GM18519 (cell line): ENCODE measurements around the gene ARTN.

ENCODE experiments used
- ATAC-seq: cut with Tn5 transposase; IDR thresholded peaks from one replicate; pipeline ENCODE4 v1.9.1; 2021; ENCODE audit warnings: mild to moderate bottlenecking, moderate library complexity; ENCODE audit not compliant: unreplicated experiment, low FRiP score

The ARTN gene

GRCh38 chr1:43946236-43947060 is 12.8 kb downstream of the ARTN start, which contains the start of gene IPO13:
TSS of gene IPO13 (plus strand) at chr1:43946950. CDS start at chr1:43947601, 651 bp downstream.
- ATAC-seq: peak; percentile 85

GRCh38 chr1:43947061-43947873 is 13.7 kb downstream of the ARTN start:
- ATAC-seq: no peak

- ATAC-seq: no peak
Measured at GRCh38 chr1:43947874-43948437, 14.4 kb downstream of the ARTN start.

- ATAC-seq: no peak
Measured at GRCh38 chr1:43949678-43950077, 16.1 kb downstream of the ARTN start.

GRCh38 chr1:43951021-43951985 is 17.7 kb downstream of the ARTN start:
- no peak for ATAC-seq

GRCh38 chr1:43952731-43953346 is 19.2 kb downstream of the ARTN start:
- no peak for ATAC-seq

- no peak for ATAC-seq
Measured at GRCh38 chr1:43953361-43953760, 19.8 kb downstream of the ARTN start.

- no peak for ATAC-seq
Measured at GRCh38 chr1:43954036-43954435, 20.4 kb downstream of the ARTN start.

- no peak for ATAC-seq
Measured at GRCh38 chr1:43956234-43956633, 22.6 kb downstream of the ARTN start.

GRCh38 chr1:43957407-43958040 is 23.9 kb downstream of the ARTN start:
- no peak for ATAC-seq

GRCh38 chr1:43958351-43959255 is 25.0 kb downstream of the ARTN start:
- ATAC-seq: no peak

- ATAC-seq: no peak
Measured at GRCh38 chr1:43960798-43961197, 27.2 kb downstream of the ARTN start.

GRCh38 chr1:43961692-43962091 is 28.1 kb downstream of the ARTN start:
- ATAC-seq: no peak

- no peak for ATAC-seq
Measured at GRCh38 chr1:43962324-43962723, 28.7 kb downstream of the ARTN start.

GRCh38 chr1:43963006-43963405 is 29.4 kb downstream of the ARTN start:
- no peak for ATAC-seq

GRCh38 chr1:43963890-43964289 is 30.3 kb downstream of the ARTN start:
- no peak for ATAC-seq

- ATAC-seq: no peak
Measured at GRCh38 chr1:43965316-43965715, 31.7 kb downstream of the ARTN start.

- no peak for ATAC-seq
Measured at GRCh38 chr1:43968348-43968948, 34.8 kb downstream of the ARTN start.
